Colonic mucosa (tissue), 4 donors: ENCODE measurements around the gene ERO1B. TPM values are rescaled to one million over a fixed set of nuclear protein-coding genes. Genes with fewer than 3 reads are reported as not detected.
"Not testable (repeated sequence)": the region's sequence is repeated elsewhere in the genome, so short reads cannot be mapped to it uniquely, and the experiment has no call there.

ENCODE experiments used
- DNase-seq: peaks from one replicate; pipeline ENCODE4 v3.0.0-alpha.2; 2020
- H3K27ac ChIP-seq: fragments of 200-600 bp; one replicate; pipeline ENCODE4 v1.8.0; 2021
- H3K27me3 ChIP-seq: fragments of 200-600 bp; one replicate; pipeline ENCODE4 v1.8.0; 2021
- H3K36me3 ChIP-seq: fragments of 200-600 bp; one replicate; pipeline ENCODE4 v1.8.0; 2021
- H3K4me1 ChIP-seq: fragments of 200-600 bp; one replicate; pipeline ENCODE4 v1.8.0; 2021; ENCODE audit warnings: mild to moderate bottlenecking
- H3K4me3 ChIP-seq: fragments of 200-600 bp; one replicate; pipeline ENCODE4 v1.8.0; 2021
- H3K9ac ChIP-seq, 2 donors: one replicate each; pipeline ENCODE4 v1.7.0; 2013; ENCODE audit warnings: control low read depth in 2 of 2, low read depth in 2 of 2, low read length in 2 of 2
- H3K9me3 ChIP-seq: fragments of 200-600 bp; one replicate; pipeline ENCODE4 v1.8.0; 2021
- intact Hi-C: fragments of 100-400 bp; cut with DNase I; formaldehyde crosslinking; loops from one replicate; pipeline ENCODE4 v1.14.1; 2022
- total RNA-seq, 2 donors: library from RNA; stranded (reverse); fragmentation: NEBNext Ultra II Directional in 1 of 2; extraction: Animal tissue kit (Norgen Biotek cat#: 25700) in 1 of 2; gene quantifications; one replicate each; pipeline ENCODE4 v1.2.1, GENCODE V29; 2021
- TF ChIP-seq, protein P1 (sequence below): fragments of 200-600 bp; IDR thresholded peaks from one replicate; pipeline ENCODE4 v1.8.0; 2022; ENCODE audit warnings: antibody characterized with exemption, mild to moderate bottlenecking
- donor health status: healthy.
- donor health status: DM: no; HTN: no; CAD: no.
- donor health status: DM: no; HTN: no; CAD: no.

ERO1B gene
- total RNA-seq, 2 donors from 2014 or later = 2.3 to 2.7 TPM

DNA sequence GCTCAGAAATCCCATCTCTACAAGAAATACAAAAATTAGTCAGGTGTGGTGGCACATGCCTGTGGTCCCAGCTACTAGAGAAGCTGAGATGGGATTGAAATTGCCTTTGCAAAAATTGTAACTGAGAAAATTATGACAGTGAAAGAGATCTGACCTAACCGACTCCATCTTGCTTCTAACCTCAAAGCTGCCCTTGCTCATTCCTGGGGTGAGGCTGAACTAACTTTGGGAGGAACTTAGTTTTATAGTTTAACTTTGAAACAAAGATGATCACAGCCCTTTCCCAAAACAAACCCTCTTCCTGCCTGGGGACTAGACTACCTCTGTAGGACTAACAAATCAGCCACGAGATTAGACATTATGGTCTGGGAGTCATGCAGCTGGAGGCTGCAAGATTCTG, 33.8 kb upstream of the ERO1B start:
- H3K27ac ChIP-seq = no peak overlapping the region
- intact Hi-C loops = no loop called here
- no peaks in the 10 kb centered on the region for H3K9me3 ChIP-seq
- H3K9ac ChIP-seq = no peak overlapping the region
- no peaks in the 10 kb centered on the region for H3K27me3 ChIP-seq
- no peak overlapping the region for H3K4me3 ChIP-seq
- TF ChIP-seq, protein P1, sequence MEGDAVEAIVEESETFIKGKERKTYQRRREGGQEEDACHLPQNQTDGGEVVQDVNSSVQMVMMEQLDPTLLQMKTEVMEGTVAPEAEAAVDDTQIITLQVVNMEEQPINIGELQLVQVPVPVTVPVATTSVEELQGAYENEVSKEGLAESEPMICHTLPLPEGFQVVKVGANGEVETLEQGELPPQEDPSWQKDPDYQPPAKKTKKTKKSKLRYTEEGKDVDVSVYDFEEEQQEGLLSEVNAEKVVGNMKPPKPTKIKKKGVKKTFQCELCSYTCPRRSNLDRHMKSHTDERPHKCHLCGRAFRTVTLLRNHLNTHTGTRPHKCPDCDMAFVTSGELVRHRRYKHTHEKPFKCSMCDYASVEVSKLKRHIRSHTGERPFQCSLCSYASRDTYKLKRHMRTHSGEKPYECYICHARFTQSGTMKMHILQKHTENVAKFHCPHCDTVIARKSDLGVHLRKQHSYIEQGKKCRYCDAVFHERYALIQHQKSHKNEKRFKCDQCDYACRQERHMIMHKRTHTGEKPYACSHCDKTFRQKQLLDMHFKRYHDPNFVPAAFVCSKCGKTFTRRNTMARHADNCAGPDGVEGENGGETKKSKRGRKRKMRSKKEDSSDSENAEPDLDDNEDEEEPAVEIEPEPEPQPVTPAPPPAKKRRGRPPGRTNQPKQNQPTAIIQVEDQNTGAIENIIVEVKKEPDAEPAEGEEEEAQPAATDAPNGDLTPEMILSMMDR = no peak
- H3K4me1 ChIP-seq = no peaks in the 10 kb centered on the region
- DNase-seq = no peak
- no peaks in the 10 kb centered on the region for H3K36me3 ChIP-seq

GRCh38 chr1:236315092-236315491, 33.3 kb upstream of the ERO1B start:
- intact Hi-C loops = no loop called here
- Histone ChIP-seq H3K9me3 (no peaks in the 10 kb centered on the region), H3K4me1 (no peaks in the 10 kb centered on the region), H3K36me3 (no peaks in the 10 kb centered on the region), H3K4me3 (no peak overlapping the region), H3K27ac (no peak overlapping the region), H3K27me3 (no peaks in the 10 kb centered on the region), H3K9ac (no peak overlapping the region)
- DNase-seq = no peak
- TF ChIP-seq, protein P1 = no peak

GRCh38 chr1:236314050-236314449, 32.3 kb upstream of the ERO1B start:
- intact Hi-C loops, H3K9ac ChIP-seq, DNase-seq, H3K4me3 ChIP-seq, H3K4me1 ChIP-seq, H3K9me3 ChIP-seq, H3K36me3 ChIP-seq, H3K27ac ChIP-seq, H3K27me3 ChIP-seq: not testable (repeated sequence)

DNA sequence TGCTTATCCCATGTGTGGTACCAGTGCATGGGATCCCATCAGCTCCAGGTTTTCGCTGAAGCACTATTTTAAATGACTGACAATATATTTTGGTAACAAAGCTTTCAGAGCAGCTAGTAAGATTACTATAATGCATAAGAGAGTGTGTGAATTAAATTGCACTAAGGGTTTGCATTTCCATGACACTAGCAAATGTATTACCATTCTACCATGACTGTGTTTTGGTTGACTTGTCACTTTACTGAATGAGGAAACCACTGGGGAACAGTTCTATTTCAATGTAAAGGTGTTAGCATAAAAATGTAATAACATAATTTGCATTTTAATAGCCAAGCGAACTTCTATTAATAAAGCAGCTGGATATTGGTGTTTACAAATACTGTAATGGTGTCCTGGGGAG, 31.7 kb upstream of the ERO1B start:
- Histone ChIP-seq H3K9me3 (no peaks in the 10 kb centered on the region), H3K27me3 (no peaks in the 10 kb centered on the region)
- intact Hi-C loops = no loop called here

DNA sequence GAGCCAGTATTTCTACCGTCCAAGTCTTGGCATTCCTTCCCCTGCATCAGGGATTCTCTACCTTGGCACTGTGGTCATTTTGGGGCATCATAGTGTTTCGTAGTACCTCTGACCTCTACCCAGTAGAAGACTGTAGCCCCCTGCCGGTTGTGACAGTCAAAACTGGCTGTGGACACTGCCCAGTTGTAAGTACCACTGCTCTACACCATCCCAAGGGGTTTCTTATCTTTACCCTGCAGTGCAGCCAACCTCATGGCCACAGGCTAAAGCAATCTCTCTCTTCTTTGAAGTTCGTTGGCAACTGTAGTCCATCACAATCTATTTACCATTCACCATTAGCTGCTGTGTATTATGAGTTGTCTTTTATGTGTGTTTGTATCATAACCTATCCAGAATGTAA, 29.3 kb upstream of the ERO1B start:
- intact Hi-C loops = no loop called here
- H3K27me3 ChIP-seq = no peaks in the 10 kb centered on the region
- no peaks in the 10 kb centered on the region for H3K9me3 ChIP-seq
- no peak overlapping the region for H3K4me3 ChIP-seq
- TF ChIP-seq, protein P1 = no peak
- H3K36me3 ChIP-seq = no peaks in the 10 kb centered on the region
- no peak overlapping the region for H3K9ac ChIP-seq
- no peak for DNase-seq
- no peak overlapping the region for H3K27ac ChIP-seq
- no peaks in the 10 kb centered on the region for H3K4me1 ChIP-seq

More for the DNA sequence above, 31.7 kb upstream of the ERO1B start:
- Histone ChIP-seq H3K27ac (no peak overlapping the region), H3K4me1 (no peaks in the 10 kb centered on the region), H3K36me3 (no peaks in the 10 kb centered on the region), H3K4me3 (no peak overlapping the region), H3K9ac (no peak overlapping the region)
- TF ChIP-seq, protein P1 = no peak
- no peak for DNase-seq

GRCh38 chr1:236308827-236309226, 27.1 kb upstream of the ERO1B start:
- no peak overlapping the region for H3K4me3 ChIP-seq
- H3K27ac ChIP-seq = no peak overlapping the region
- no peak overlapping the region for H3K9ac ChIP-seq
- H3K4me1 ChIP-seq = no peaks in the 10 kb centered on the region
- H3K27me3 ChIP-seq = no peaks in the 10 kb centered on the region
- no peak for DNase-seq
- TF ChIP-seq, protein P1 = no peak
- H3K36me3 ChIP-seq = no peaks in the 10 kb centered on the region
- H3K9me3 ChIP-seq = no peaks in the 10 kb centered on the region
- intact Hi-C loops = no loop called here
